Epithelial cell of proximal tubule (primary cell): ENCODE measurements around the gene MYOM1. TPM values are rescaled to one million over a fixed set of nuclear protein-coding genes. Genes with fewer than 3 reads are reported as not detected.
A peak's percentile ranks its signal among the peaks of the same experiment; 100 is the strongest.

ENCODE experiments used
- DNase-seq: peaks from one replicate; pipeline ENCODE4 v3.0.0-alpha.2; 2011; ENCODE audit warnings: low read depth
- H3K4me3 ChIP-seq: 2 replicates; pipeline ENCODE4 v1.5.1; 2011; ENCODE audit warnings: low read depth, mild to moderate bottlenecking, low read length
- total RNA-seq: library from RNA; depleted of rRNA; stranded (reverse); fragments of >200 nt; gene quantifications from 2 replicates; pipeline ENCODE4 v1.2.3, GENCODE V29; 2015
- TF ChIP-seq, protein P1 (sequence below): conservative IDR thresholded peaks from 2 replicates; pipeline ENCODE4 v1.5.1; 2012; ENCODE audit warnings: low read depth, mild to moderate bottlenecking, low read length

The MYOM1 gene
- total RNA-seq, 1 donor from 2014 or later = 0.12 TPM

DNA sequence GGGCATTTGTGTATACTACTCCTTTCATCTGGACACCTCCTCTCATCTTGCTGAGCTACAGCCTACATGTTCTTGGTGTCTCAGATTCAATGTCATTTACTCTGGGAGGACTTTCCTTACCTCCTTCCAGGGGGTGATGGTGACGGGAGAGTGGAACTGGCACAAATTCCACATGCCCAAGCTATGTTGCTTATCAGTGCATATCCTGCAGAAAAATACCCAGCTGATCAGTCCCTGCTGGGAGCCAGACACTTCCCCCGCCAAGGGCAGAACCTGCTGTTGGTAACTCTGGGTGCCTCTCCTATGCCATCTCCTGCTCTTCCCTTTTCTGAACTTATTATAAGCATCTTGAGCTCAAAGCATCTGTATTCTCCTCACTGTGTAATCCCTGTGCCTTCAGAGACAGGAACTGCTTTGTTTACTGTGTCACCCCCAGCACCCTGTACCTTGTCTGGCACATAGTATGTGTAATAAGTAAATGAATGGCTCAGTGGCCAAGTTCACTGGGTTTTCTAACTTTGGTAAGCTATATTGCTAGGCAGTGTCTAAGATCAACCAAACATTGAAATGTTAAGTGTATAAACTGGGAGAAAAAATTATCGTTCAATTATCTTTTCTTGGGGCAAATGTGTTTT, 119.2 kb downstream of the MYOM1 start:
- H3K4me3 ChIP-seq = no peak overlapping the region
- TF ChIP-seq, protein P1, sequence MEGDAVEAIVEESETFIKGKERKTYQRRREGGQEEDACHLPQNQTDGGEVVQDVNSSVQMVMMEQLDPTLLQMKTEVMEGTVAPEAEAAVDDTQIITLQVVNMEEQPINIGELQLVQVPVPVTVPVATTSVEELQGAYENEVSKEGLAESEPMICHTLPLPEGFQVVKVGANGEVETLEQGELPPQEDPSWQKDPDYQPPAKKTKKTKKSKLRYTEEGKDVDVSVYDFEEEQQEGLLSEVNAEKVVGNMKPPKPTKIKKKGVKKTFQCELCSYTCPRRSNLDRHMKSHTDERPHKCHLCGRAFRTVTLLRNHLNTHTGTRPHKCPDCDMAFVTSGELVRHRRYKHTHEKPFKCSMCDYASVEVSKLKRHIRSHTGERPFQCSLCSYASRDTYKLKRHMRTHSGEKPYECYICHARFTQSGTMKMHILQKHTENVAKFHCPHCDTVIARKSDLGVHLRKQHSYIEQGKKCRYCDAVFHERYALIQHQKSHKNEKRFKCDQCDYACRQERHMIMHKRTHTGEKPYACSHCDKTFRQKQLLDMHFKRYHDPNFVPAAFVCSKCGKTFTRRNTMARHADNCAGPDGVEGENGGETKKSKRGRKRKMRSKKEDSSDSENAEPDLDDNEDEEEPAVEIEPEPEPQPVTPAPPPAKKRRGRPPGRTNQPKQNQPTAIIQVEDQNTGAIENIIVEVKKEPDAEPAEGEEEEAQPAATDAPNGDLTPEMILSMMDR = no peak
- peak; percentile 43 for DNase-seq

- no peak overlapping the region for H3K4me3 ChIP-seq
- TF ChIP-seq, protein P1 = no peak
These were observed 120.4 kb downstream of the MYOM1 start for GRCh38 chr18:3099327-3099726.

GRCh38 chr18:3097082-3097481, 122.7 kb downstream of the MYOM1 start:
- no peak for DNase-seq
- no peak overlapping the region for H3K4me3 ChIP-seq
- TF ChIP-seq, protein P1 = no peak

More at GRCh38 chr18:3099327-3099726, 120.4 kb downstream of the MYOM1 start:
- DNase-seq = no peak

- TF ChIP-seq, protein P1 = no peak
- no peak for DNase-seq
- H3K4me3 ChIP-seq = no peak overlapping the region
These were observed 123.8 kb downstream of the MYOM1 start for GRCh38 chr18:3095921-3096320.

DNA sequence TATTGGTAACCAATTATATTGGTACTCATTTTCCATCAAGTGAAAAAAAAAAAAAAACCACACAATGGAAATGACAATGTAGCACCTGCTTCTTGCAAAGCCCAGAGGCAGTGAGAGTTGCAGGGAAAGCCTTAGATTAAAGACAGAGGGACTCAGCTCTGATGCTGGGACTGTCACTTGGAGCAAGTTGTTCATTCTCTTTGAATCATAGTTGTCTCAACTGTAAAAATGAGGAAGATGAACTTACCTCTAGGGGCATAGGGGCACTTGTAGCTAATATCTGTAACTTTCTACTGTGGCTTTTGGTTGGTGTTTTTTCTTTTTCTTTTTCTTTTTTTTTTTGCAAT, 125.5 kb downstream of the MYOM1 start:
- H3K4me3 ChIP-seq = no peak overlapping the region
- TF ChIP-seq, protein P1 = no peak
- DNase-seq = no peak

DNA sequence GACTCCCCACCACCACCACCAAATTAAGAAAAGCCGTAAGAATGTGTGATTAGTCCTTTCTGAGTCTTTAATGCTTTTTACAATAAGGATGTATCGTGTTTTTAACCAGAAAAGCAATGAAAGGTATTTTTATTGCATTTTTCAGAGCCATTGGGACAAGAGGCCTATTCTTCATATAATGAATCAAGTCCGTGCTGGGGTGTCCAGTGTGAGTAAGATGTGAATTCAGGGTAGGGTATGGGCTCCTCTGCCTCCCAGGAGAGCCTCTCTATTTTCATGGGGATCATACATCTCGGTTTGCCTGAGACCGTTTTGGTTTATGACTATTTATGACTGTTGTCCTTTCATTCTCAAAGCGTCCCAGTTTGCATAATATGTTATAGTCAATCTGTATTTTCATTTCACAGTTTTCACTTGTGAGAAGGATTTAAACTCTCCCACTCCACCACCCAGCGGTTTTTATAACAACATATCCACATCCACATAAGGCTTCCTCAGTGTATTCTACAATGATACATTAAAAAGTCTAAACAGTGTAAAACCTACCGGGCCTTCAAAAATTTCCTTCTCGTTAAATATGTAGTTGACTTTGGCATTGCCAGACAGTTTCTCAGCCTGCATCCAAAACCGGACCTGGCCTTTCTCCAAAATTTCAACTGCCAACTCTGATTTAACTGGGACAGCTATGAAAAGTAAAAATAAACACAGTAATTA, 126.0 kb downstream of the MYOM1 start:
- H3K4me3 ChIP-seq = no peak overlapping the region
- TF ChIP-seq, protein P1 = no peak
- no peak for DNase-seq

- H3K4me3 ChIP-seq = no peak overlapping the region
- DNase-seq = no peak
- TF ChIP-seq, protein P1 = no peak
These were observed 127.0 kb downstream of the MYOM1 start for GRCh38 chr18:3092727-3093126.
